Neuron (in vitro differentiated cells): Measurements from ENCODE around the gene HES2.
"Not testable (repeated sequence)": the region's sequence is repeated elsewhere in the genome, so short reads cannot be mapped to it uniquely, and the experiment has no call there.

ENCODE experiments used
- H2AFZ ChIP-seq: one replicate; pipeline ENCODE4 v1.6.1; 2013; ENCODE audit warnings: low read depth, mild to moderate bottlenecking, inconsistent platforms, low read length, moderate library complexity
- H3K27me3 ChIP-seq: one replicate; pipeline ENCODE4 v1.6.1; 2013; ENCODE audit warnings: low read length; ENCODE audit not compliant: insufficient read depth
- H3K36me3 ChIP-seq: one replicate; pipeline ENCODE4 v1.6.1; 2013; ENCODE audit warnings: low read length; ENCODE audit not compliant: insufficient read depth
- H3K4me1 ChIP-seq: one replicate; pipeline ENCODE4 v1.6.1; 2013; ENCODE audit warnings: low read length; ENCODE audit not compliant: insufficient read depth
- H3K4me3 ChIP-seq: 2 replicates; pipeline ENCODE4 v1.5.1; 2013; ENCODE audit warnings: mild to moderate bottlenecking, low read length, moderate library complexity
- H3K9me3 ChIP-seq: one replicate; pipeline ENCODE4 v1.6.1; 2013; ENCODE audit warnings: low read length

HES2 gene

DNA sequence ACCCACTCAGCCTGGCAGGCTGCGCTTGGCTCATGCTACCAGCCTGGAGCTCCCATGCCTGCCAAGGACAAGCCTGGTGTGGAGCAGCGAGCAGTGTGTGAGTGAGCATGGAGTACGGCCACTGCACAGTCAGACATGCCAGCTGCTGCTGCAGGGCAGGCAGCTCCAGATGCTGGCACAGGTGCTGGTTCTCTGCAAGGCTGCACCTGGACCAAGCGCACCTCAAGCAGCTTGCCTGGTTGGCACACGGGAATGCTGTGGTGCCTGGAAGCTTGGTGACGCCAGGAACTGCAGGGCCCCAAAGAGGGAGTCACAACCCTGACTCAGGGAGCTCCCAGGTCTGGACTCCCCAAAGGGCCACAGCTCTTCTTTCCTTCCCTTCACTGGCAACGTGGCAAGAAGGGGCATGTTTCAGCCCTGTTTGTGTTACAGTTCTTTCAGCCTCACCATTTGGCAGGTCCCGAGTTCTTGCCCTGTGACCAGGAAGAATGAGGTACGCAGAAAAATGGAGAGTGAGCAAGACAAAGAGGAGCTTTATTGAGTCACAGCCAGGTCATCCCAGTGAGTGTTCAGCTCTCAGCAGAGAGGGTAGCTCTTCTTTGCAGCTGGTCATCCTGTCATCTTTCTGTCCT is 52.2 kb downstream of the HES2 start:
- Histone ChIP-seq H3K9me3 (peaks cover 6% of the 10 kb centered on the region), H3K27me3 (no peaks in the 10 kb centered on the region), H2AFZ (no peak overlapping the region), H3K4me1 (no peaks in the 10 kb centered on the region), H3K36me3 (no peaks in the 10 kb centered on the region), H3K4me3 (no peak overlapping the region)

DNA sequence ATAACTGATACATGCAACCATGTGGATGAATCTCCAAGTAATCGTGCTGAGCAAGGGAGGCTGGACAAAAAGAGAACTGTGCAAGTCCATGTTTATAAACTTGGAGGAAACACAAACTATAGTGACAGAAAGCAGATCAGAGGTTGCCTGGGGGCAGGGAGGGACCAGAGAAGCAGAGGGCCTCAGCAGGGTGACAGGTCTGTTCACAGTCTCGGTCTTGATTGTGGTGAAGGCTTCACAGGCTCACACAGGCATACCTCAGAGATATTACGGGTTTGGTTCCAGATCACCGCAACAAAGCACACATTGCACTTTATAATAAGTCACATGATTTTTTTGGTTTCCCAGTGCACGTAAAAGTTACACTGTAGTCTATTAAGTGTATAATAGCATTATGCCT is 54.7 kb downstream of the HES2 start:
- H3K27me3 ChIP-seq, result no peaks in the 10 kb centered on the region
- no peaks in the 10 kb centered on the region for H3K36me3 ChIP-seq
- peaks cover 11% of the 10 kb centered on the region for H3K4me1 ChIP-seq
- peaks cover 6% of the 10 kb centered on the region for H3K9me3 ChIP-seq
- H3K4me3 ChIP-seq, result no peak overlapping the region
- no peak overlapping the region for H2AFZ ChIP-seq

DNA sequence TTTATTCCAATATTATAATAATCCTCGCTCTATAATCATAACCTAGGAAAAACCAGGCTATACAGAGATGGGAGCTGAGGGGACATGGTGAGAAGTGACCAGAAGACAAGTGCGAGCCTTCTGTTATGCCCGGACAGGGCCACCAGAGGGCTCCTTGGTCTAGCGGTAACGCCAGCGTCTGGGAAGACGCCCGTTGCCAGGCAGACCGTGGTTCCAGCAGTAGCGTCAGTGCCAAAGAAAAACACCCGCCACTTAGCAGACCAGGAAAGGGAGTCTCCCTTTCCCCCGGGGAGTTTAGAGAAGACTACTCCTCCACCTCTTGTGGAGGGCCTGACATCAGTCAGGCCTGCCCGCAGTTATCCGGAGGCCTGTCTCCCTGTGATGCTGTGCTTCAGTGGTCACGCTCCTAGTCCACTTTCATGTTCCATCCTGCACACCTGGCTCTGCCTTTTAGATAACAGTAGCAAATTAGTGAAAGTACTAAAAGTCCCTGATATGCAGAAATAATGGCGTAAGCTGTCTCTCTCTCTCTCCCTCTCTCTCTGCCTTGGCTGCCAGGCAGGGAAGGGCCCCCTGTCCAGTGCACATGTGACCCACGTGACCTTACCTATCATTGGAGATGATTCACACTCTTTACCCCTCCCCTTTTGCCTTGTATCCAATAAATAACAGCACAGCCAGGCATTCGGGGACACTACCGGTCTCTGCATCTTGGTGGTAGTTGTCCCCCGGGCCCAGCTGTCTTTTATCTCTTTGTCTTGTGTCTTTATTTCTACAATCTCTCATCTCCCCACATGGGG is 56.4 kb downstream of the HES2 start:
- not testable (repeated sequence) for H3K36me3 ChIP-seq, H3K27me3 ChIP-seq, H2AFZ ChIP-seq, H3K4me3 ChIP-seq, H3K9me3 ChIP-seq
- peaks cover 28% of the 10 kb centered on the region for H3K4me1 ChIP-seq
